RCC 7860 (cell line): Measurements from ENCODE around the gene ITFG2.

Experiments
- DNase-seq: peaks from one replicate; pipeline ENCODE4 v3.0.0-alpha.2; 2015; ENCODE audit warnings: low spot score
- FAIRE-seq: peaks from 2 replicates; lab custom pipeline; 2012; peaks lifted over from hg19 to GRCh38; lab: Jason Lieb, UNC

ITFG2 gene

GRCh38 chr12:2826721-2827515 lies 14.4 kb downstream of the ITFG2 start:
- FAIRE-seq: no peak
- DNase-seq: no peak

DNA sequence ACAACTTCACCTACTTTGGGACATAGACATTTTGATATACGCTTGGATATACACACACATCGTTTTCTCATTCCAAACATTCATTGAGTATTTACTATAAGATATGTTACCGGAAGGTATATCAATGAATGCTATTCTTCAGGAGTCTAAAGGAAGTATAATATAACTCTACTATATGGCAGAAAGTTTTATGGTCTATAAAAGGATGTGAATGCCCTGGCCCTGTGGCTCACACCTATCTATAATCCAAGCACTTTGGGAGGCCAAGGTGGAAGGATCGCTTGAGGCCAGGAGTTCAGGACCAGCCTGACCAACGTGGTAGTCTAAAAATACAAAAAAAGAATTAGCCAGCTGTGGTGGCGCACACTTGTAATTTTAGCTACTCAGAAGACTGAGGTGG lies 16.8 kb downstream of the ITFG2 start:
- DNase-seq (no peak), FAIRE-seq (no peak)

GRCh38 chr12:2832550-2833127 lies 20.2 kb downstream of the ITFG2 start:
- FAIRE-seq: no peak
- DNase-seq: no peak

GRCh38 chr12:2833327-2833726 lies 20.9 kb downstream of the ITFG2 start:
- FAIRE-seq (no peak), DNase-seq (no peak)

DNA sequence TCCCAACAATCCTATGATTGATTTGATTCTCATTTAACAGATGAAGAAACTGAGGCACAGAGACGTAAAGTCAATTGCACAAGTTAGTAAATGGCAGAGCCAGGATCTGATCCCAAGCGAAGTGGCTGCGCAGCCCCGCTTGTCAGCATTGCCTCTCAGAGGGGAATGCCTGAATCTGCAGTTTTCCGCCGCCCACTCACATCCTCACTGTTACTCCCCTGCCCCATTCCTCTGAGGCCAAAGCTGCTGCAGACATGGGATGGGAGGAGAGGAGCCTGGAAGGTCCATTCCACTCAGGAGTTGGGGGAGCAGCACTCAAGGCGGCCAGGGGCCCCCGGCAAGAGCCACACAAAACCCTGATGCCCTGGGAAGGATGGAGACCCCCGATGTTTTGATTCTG lies 21.3 kb downstream of the ITFG2 start:
- no peak for DNase-seq
- FAIRE-seq: no peak

- FAIRE-seq: no peak
Observed at GRCh38 chr12:2834581-2835491, 22.4 kb downstream of the ITFG2 start, which contains the start of gene NRIP2. Gene NRIP2 (minus strand): TSS chr12:2835035. CDS start chr12:2834983, 52 bp downstream.

DNA sequence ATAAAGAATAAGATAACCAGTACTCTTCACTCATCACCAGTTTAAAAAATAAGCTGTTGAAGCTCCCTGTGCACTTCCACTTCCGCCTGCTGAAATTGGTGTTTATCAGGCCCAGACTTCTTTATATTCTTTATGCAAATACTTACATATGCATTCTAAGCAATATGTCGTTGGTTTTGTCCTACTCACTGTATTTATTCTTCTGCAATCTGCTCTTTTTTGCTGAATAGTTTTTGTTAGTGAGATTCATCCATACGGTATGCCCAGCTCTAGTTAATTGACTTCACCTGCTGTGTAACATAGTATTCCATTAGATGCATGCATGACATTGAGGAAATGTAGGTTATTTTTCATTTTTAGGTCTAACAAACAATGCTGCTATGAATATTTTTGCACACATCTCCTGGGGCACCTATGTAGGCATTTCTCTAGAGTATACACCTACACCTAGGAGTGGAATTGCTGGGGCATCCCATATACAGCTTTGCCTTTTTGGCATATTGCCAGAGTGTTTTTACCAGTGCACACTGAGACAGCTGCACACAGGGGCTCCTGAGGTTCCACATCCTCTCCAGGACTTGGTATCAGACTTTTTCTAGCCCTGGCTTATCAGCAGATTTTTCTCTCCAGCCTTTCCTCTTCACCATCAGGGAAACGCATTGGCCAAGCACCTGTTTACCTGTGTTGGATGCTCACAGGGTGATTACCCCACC lies 23.4 kb downstream of the ITFG2 start:
- no peak for FAIRE-seq

More at GRCh38 chr12:2834581-2835491, 22.4 kb downstream of the ITFG2 start, which contains the start of gene NRIP2:
- no peak for DNase-seq

DNA sequence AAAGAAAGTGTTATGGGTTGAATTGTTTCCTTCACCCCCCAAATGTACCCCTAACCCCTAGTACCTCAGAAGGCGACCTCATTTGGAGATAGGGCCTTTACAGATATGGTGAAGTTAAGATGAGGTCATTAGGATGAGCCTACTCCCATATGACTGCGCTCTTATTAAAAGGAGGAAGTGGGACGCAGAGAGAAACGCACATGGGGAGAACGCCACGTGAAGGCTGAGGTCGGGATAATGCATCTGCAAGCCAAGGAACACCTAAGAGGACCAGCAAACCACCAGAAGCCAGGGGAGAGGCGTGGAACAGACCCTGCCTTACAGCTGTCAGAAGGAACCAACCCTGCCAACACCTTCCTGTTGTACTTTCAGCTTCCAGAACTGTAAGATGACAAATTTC lies 24.1 kb downstream of the ITFG2 start:
- DNase-seq (no peak), FAIRE-seq (no peak)

More for the DNA sequence above, 23.4 kb downstream of the ITFG2 start:
- no peak for DNase-seq

GRCh38 chr12:2841056-2841650 lies 28.7 kb downstream of the ITFG2 start:
- DNase-seq (no peak), FAIRE-seq (no peak)

DNA sequence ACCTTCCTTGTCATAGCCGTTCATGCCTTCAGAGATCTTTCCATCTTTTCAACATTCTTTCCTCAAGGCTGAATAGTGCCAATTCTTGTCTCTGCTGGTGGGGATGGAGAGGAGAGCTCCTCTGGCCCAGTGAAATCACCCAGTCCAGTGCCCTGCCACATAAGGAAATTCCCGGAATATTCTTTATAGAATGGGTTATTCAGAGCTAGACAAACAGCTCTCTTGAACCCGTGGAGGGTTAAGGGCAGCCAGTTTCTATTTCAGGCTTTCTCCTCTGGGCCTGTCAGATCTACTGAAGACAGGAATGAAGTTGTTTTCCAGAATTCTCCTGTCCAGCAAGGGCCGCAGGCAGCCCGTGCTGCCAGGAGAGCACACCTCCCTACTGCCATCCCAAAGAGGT lies 30.5 kb downstream of the ITFG2 start:
- FAIRE-seq (no peak), DNase-seq (no peak)

- no peak for DNase-seq
- FAIRE-seq: no peak
Observed at GRCh38 chr12:2844786-2845185, 32.3 kb downstream of the ITFG2 start.

DNA sequence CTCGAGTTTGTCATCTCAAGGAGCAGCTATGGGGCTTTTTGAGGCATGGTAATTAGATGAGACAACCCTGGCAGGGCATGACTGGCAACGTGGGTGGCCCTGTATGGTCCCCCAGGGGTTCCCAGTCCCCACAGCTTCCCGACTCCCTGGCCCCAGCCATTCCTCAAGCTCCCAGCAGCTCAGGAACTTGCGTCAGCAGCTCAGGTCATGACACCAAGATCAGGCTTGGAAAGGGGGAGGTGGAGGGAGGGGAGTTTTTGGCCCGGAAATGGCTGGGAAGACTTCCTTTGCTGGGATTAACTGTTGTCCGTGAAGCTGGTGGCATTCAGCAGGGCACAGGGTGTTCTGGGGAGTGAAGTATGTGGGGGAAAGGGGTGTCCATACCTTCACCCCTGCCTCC lies 32.8 kb downstream of the ITFG2 start:
- DNase-seq (no peak), FAIRE-seq (no peak)

DNA sequence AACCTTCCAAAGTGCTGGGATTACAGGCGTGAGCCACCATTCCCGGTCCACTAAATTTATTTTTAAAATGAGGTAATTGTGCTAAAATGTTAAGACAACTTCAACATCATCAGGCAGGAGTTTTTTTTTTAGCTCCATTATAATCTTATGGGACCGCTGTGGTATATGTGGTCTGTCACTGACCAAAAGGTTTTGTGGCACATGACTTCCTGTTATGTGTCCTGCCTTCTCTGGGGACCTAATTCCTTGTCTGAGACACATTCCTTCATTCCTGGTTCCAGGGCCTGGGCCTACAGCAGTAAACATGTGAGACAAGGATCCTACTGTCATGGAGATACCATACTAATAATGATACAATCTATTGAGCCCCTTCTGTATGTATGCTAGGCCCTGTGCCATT lies 39.5 kb downstream of the ITFG2 start:
- no peak for FAIRE-seq

GRCh38 chr12:2853626-2854025 lies 41.2 kb downstream of the ITFG2 start:
- FAIRE-seq (no peak), DNase-seq (peak; percentile 20)

More for the DNA sequence above, 39.5 kb downstream of the ITFG2 start:
- DNase-seq: no peak

DNA sequence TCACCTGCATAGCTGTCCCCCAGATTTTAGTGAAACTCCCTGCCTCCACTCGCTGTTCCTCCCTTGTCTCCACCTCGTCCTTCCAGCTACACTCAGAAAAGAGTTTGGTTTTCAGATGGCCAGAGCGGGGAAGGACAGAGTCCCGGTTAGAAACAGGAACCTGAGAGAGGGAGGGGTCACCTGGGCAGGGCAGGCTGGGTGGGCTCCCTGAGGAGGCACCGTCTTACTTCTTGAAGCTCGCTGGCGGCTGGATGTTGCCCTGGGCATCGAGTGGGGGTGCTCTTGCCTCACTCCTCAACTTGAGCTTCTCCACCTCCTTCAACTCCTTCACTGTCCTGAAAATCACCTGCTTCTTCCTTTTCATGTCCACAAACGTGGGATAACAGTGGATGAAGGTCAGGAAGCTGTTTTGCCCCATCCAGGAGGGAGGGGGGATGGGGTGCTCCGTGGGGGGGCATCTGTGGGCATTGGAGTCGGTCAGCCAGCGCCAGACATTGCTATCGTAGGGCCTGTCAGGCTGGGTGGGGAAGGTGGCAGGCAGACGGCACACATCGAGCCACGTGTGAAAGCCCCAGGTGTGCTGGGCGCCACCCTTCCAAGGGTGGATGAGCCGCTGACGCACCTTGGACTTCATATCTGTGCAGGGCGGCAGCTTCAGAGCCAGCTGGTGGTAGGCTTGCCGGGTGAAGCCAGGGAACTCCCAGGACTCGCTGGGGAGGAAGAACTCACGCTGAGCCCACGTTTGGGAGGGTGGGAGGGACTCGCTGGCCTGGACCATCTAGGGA lies 42.4 kb downstream of the ITFG2 start:
- FAIRE-seq (no peak), DNase-seq (no peak)

DNA sequence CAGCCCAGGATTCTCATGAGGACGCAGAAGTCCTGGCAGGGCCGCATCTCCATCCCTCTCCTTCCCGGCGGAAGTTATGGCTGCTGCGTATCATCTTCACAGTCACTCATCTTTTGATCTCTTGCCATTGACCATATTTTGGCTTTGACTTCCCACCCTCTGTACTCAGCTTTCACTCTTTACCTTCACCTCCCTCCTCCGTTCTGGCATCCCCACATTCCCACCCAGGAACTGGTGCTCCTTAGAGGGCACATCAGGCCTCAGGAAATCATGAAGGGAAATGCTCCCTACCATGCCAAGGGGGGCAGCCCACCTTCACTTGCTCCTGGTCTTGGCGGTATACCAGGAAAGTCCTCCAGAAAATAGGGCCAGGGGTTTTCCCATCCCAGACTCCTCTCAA lies 43.1 kb downstream of the ITFG2 start:
- FAIRE-seq (no peak), DNase-seq (no peak)

DNA sequence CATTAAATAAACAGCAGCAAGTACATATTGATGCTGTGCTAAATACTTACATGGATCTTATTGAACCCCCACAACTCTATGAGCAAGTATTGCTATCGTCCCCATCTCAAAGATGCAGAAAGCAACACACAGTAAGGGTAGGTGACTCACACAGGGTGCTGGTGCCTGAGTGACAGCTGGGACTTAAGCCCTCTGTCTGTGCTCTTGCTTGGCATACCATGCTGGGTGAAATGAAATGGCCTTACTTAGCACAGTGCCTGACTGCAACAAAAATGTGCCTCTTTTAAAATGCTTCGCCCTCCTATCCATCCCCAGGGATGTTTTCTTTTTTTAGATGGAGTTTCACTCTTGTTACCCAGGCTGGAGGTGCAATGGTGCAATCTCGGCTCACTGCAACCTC lies 43.6 kb downstream of the ITFG2 start:
- no peak for FAIRE-seq
- DNase-seq: no peak

GRCh38 chr12:2857021-2857431 lies 44.6 kb downstream of the ITFG2 start, which contains the start of gene TEX52:
Gene TEX52 (minus strand): TSS chr12:2857039. CDS start chr12:2857026, 13 bp downstream.
- DNase-seq: peak; percentile 4

DNA sequence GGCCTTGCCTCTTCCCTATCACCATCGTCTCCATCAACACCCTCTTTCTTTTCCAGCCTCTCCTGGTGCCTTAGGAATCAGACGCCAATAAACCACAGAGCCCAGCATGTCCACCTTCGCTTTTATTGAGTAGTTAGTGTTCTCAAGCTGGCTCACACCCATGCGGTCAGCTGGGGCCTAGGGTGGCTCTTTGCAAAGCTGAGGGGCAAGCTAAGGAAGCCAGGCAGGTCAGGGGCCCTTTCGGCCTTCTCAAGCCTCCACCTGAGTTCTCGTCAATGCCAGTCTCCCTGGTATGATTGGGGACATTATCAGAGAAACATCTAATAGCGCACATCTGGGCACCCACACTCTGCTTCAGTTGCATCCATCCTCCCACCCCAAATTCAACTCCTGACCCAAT lies 45.1 kb downstream of the ITFG2 start:
- no peak for FAIRE-seq
- no peak for DNase-seq

More at GRCh38 chr12:2857021-2857431, 44.6 kb downstream of the ITFG2 start, which contains the start of gene TEX52:
- no peak for FAIRE-seq
